Activated T-helper 1 cell treated with anti-CD3 and anti-CD28 coated beads, Interleukin-12 subunit alpha, Interleukin-12 subunit beta, Interleukin-2, Interleukin-4 antibody, amounts not matched to agents 30 ng/mL and 10 ng/mL and 1 ng/mL, durations not matched to agents 14 hours and 24 hours and 36 hours (primary cell): ENCODE results near the gene SURF2. TPM values are rescaled to one million over a fixed set of nuclear protein-coding genes. Genes with fewer than 3 reads are reported as not detected.
A peak's percentile ranks its signal among the peaks of the same experiment; 100 is the strongest.

ENCODE experiments used
- DNase-seq: peaks from one replicate; pipeline ENCODE4 v3.0.0; 2021; ENCODE audit warnings: low spot score
- H3K27ac Mint-ChIP-seq: one replicate; pipeline ENCODE4 v1.8.0; 2021; ENCODE audit warnings: mild to moderate bottlenecking, mixed read lengths
- H3K27me3 Mint-ChIP-seq: one replicate; pipeline ENCODE4 v1.8.0; 2022; ENCODE audit warnings: mild to moderate bottlenecking, moderate library complexity, mixed read lengths; ENCODE audit not compliant: insufficient read depth
- H3K36me3 Mint-ChIP-seq: one replicate; pipeline ENCODE4 v1.8.0; 2021; ENCODE audit warnings: low read depth, mixed read lengths
- H3K4me1 Mint-ChIP-seq: one replicate; pipeline ENCODE4 v1.8.0; 2021; ENCODE audit warnings: low read depth, mixed read lengths
- H3K4me3 Mint-ChIP-seq: one replicate; pipeline ENCODE4 v1.8.0; 2021; ENCODE audit warnings: mild to moderate bottlenecking, moderate library complexity, mixed read lengths
- H3K9me3 Mint-ChIP-seq: one replicate; pipeline ENCODE4 v1.8.0; 2021; ENCODE audit warnings: mixed read lengths
- intact Hi-C: fragments of 100-400 bp; cut with micrococcal nuclease; formaldehyde crosslinking; loops from one replicate; pipeline ENCODE4 v1.15.1; 2024
- total RNA-seq: library from RNA; stranded (reverse); gene quantifications from 2 replicates; pipeline ENCODE4 v1.2.3, GENCODE V29; 2022

SURF2 gene
- total RNA-seq, 1 donor from 2014 or later: 28.6 TPM

- intact Hi-C loops: no loop called here
- DNase-seq: no peak
- H3K4me3 Mint-ChIP-seq: peak overlapping the region; percentile 19
- H3K9me3 Mint-ChIP-seq: no peaks in the 10 kb centered on the region
- peaks cover 37% of the 10 kb centered on the region for H3K4me1 Mint-ChIP-seq
- H3K27ac Mint-ChIP-seq: no peak overlapping the region
- peaks cover 58% of the 10 kb centered on the region for H3K36me3 Mint-ChIP-seq
- peaks cover 2% of the 10 kb centered on the region for H3K27me3 Mint-ChIP-seq
Measured at GRCh38 chr9:133351526-133351907, 4.8 kb upstream of the SURF2 start.

GRCh38 chr9:133351908-133352634 lies 4.3 kb upstream of the SURF2 start:
- Mint-ChIP-seq H3K9me3 (no peaks in the 10 kb centered on the region), H3K4me3 (peak overlapping the region; percentile 19), H3K27ac (no peak overlapping the region), H3K4me1 (peaks cover 31% of the 10 kb centered on the region), H3K36me3 (peaks cover 54% of the 10 kb centered on the region), H3K27me3 (peaks cover 2% of the 10 kb centered on the region)
- intact Hi-C loops: no loop called here
- DNase-seq: no peak

GRCh38 chr9:133352635-133353340 lies 3.6 kb upstream of the SURF2 start:
- Mint-ChIP-seq H3K9me3 (no peaks in the 10 kb centered on the region), H3K4me1 (peaks cover 36% of the 10 kb centered on the region), H3K4me3 (no peak overlapping the region), H3K36me3 (peaks cover 54% of the 10 kb centered on the region), H3K27ac (no peak overlapping the region), H3K27me3 (peaks cover 2% of the 10 kb centered on the region)
- intact Hi-C loops: no loop called here
- DNase-seq: no peak

GRCh38 chr9:133353548-133353947 lies 2.8 kb upstream of the SURF2 start:
- Mint-ChIP-seq H3K36me3 (peaks cover 51% of the 10 kb centered on the region), H3K4me1 (peaks cover 42% of the 10 kb centered on the region), H3K27me3 (no peaks in the 10 kb centered on the region), H3K4me3 (no peak overlapping the region), H3K9me3 (no peaks in the 10 kb centered on the region), H3K27ac (peak overlapping the region; percentile 35)
- intact Hi-C loops: no loop called here
- DNase-seq: no peak

DNA sequence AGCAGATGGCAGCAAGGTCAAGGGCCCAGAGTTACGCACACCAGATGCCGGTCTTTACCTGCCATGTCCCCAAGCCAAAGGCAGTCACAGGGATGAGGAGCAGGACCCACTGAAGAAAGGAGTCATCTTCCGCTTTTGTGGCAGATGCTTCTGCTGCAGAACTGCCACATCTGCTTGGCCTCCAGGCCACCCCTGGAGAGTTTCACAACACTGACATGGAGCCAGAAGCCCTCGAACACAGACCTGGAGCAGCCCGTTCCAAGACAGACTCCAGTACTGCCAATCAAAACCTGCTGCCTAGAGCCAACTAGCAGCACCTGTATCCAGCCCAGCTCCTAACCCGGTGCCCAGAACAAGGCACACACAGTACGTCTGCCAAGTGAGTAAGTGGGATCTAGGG lies 1.6 kb upstream of the SURF2 start:
- Mint-ChIP-seq H3K9me3 (no peaks in the 10 kb centered on the region), H3K4me3 (peak overlapping the region; percentile 90), H3K4me1 (peaks cover 37% of the 10 kb centered on the region), H3K27me3 (no peaks in the 10 kb centered on the region), H3K36me3 (peaks cover 42% of the 10 kb centered on the region), H3K27ac (no peak overlapping the region)
- intact Hi-C loops: no loop called here
- DNase-seq: no peak

DNA sequence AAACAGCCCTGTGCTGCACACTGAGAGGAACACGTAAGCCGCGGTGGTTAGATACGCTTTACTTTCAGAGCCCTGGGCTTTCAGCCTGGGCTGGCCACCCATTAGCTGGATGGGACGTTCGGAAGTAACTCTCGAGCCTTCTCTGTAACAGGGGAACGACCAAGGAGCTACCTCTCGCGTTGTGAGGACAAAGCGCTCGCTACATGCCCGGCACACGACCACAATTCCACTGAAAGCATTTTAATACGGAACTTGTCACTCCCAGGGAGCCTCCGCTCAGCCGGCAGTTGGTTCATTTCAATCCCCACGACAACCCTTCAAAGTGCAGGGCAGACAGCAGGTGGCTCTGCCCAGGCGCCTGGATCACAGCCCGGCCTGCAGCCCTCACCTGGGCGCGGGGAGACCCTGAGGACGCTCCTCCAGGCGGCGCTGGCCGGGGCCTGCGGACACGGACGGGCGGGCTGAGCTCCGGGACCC lies 431 bp upstream of the SURF2 start:
- peak overlapping the region; percentile 90 for H3K4me3 Mint-ChIP-seq

DNA sequence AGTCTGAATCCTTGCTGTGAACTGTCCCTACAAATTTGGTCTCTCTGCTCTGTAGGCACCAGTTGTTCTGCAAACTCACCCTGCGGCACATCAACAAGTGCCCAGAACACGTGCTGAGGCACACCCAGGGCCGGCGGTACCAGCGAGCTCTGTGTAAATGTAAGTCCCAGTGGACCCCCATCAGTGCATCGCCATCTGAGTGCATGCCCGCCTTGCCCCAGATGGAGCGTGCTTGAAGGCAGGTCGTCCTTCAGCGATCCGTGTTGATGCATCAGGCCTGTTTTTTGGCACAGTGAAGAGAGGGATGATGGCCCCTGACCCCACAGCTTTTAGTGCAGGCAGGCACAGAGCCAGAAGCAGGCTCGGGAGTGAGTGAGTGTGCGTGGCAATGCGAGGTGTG lies 1.3 kb downstream of the SURF2 start:
- Mint-ChIP-seq H3K4me3 (peak overlapping the region; percentile 83), H3K9me3 (no peaks in the 10 kb centered on the region), H3K27ac (peak overlapping the region; percentile 40), H3K36me3 (peaks cover 30% of the 10 kb centered on the region), H3K4me1 (peaks cover 43% of the 10 kb centered on the region), H3K27me3 (no peaks in the 10 kb centered on the region)
- intact Hi-C loops: no loop called here
- DNase-seq: no peak

More for the DNA sequence above, 431 bp upstream of the SURF2 start:
- no peaks in the 10 kb centered on the region for H3K9me3 Mint-ChIP-seq
- H3K27ac Mint-ChIP-seq: peak overlapping the region; percentile 79
- DNase-seq: no peak
- peaks cover 31% of the 10 kb centered on the region for H3K4me1 Mint-ChIP-seq
- H3K36me3 Mint-ChIP-seq: peaks cover 33% of the 10 kb centered on the region
- H3K27me3 Mint-ChIP-seq: no peaks in the 10 kb centered on the region
- intact Hi-C loops: loop anchor here (1.0 kb wide), 3 partner anchors 8 to 62 kb away; partner anchors contain the start of genes MED22, REXO4 and RPL7A

- Mint-ChIP-seq H3K9me3 (no peaks in the 10 kb centered on the region), H3K27me3 (no peaks in the 10 kb centered on the region), H3K36me3 (peaks cover 36% of the 10 kb centered on the region), H3K4me1 (peaks cover 41% of the 10 kb centered on the region), H3K27ac (no peak overlapping the region), H3K4me3 (peak overlapping the region; percentile 31)
- no peak for DNase-seq
- intact Hi-C loops: no loop called here
Measured at GRCh38 chr9:133359399-133360175, 3.2 kb downstream of the SURF2 start.

DNA sequence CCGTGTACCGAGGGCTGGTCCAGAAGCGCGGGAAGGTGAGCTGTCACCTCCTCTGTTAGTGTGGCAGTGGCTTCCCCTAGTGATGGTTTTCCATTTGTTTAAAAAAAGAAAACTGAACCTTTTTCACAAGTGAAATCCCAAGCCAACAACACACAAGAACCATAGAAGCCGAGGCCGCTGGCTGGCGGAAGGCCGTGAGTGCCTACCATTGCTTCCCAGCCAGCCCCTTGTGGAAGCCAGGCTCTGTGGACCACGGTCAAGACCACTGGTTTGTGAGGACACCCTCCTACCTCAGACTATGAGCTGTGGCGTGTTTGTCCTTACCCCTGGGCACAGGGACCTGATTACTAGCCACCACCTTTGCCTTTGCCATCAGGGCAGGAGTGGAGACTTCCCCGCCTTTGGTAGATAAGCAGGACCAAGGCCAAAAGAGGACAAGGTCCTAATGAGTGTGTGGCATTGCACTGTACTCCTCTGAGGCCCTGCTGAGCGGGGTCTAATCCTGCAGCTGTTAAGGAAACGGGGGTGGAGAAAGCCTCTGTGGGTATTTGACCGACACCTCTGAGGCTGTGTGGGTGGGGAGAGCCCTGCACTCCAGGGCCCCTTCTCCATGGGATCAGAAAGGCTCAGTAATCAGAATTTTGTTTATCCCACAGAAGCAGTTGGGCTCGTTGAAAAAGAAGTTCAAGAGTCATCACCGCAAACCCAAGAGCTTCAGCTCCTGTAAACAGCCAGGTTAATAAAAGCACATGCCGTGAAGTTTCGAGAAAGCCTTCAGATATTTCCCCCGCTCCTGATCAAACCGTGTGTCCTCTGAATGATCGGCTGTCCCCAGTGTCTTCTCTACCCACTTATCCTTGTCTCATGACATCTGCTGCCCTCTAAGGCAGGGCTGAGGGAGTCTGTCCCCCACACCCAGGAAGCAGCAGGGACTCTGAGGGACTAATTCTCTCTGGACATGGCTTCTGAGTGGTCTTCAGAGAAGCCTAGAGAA lies 4.3 kb downstream of the SURF2 start:
- no peak for DNase-seq
- H3K36me3 Mint-ChIP-seq: peaks cover 40% of the 10 kb centered on the region
- peaks cover 35% of the 10 kb centered on the region for H3K4me1 Mint-ChIP-seq

GRCh38 chr9:133361507-133362092 lies 5.2 kb downstream of the SURF2 start:
- H3K27ac Mint-ChIP-seq: peak overlapping the region; percentile 84
- no peak overlapping the region for H3K4me3 Mint-ChIP-seq

More for the DNA sequence above, 4.3 kb downstream of the SURF2 start:
- peak overlapping the region; percentile 84 for H3K27ac Mint-ChIP-seq
- no peak overlapping the region for H3K4me3 Mint-ChIP-seq
- intact Hi-C loops: no loop called here
- H3K27me3 Mint-ChIP-seq: no peaks in the 10 kb centered on the region
- H3K9me3 Mint-ChIP-seq: no peaks in the 10 kb centered on the region

DNA sequence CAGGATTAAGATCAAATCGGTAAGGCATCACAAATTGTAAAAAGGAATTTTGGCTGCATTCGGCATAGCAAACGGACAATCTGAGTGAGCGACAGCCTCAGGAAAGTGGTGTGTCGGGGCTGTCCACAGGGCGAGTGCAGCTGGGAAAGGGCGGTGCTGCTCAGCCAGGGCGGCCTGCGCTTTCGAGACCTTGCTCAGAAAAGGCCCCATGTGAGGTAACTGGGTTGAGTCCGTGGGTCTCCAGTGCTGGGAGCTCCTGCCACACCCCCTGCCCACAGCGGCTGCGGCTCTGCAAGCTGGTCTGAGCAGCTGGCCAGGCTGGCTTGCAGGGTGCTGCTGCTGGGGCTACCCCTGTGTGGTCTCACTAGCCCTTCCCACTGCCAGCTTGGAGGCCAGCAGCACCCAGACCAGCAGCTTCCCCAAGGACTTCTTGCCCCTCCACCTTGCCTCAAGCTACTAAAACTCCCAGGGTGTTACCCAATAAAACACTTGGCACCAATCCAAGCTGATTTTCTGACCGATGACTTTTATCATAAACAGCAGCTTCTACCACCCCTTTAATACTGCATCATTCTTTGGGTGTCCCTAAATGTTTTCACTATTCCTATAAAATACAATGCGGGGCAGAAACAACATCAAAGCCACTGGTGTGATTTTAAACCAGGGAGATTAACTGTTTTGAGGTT lies 6.2 kb downstream of the SURF2 start:
- peaks cover 47% of the 10 kb centered on the region for H3K36me3 Mint-ChIP-seq
- no peak for DNase-seq
- intact Hi-C loops: no loop called here
- no peaks in the 10 kb centered on the region for H3K27me3 Mint-ChIP-seq
- H3K27ac Mint-ChIP-seq: peak overlapping the region; percentile 63
- no peaks in the 10 kb centered on the region for H3K9me3 Mint-ChIP-seq
- peaks cover 37% of the 10 kb centered on the region for H3K4me1 Mint-ChIP-seq
- H3K4me3 Mint-ChIP-seq: no peak overlapping the region

More at GRCh38 chr9:133361507-133362092, 5.2 kb downstream of the SURF2 start:
- Mint-ChIP-seq H3K4me1 (peaks cover 40% of the 10 kb centered on the region), H3K27me3 (no peaks in the 10 kb centered on the region), H3K36me3 (peaks cover 43% of the 10 kb centered on the region), H3K9me3 (no peaks in the 10 kb centered on the region)
- intact Hi-C loops: no loop called here
- no peak for DNase-seq
